Psoas muscle (tissue), 8 donors: ENCODE measurements around the gene TMEM123. TPM values are rescaled to one million over a fixed set of nuclear protein-coding genes. Genes with fewer than 3 reads are reported as not detected.

ENCODE experiments used
- ATAC-seq, 4 donors: fragments of 200-7000 bp; cut with Tn5 transposase; one replicate each; pipeline ENCODE4 v1.9.1; 2020; ENCODE audit warnings: moderate library complexity in 3 of 4, mild to moderate bottlenecking in 2 of 4
- DNase-seq, 2 donors: peaks; one replicate each; pipeline ENCODE4 v3.0.0-alpha.2; 2020
- H3K27ac ChIP-seq: fragments of 200-600 bp; one replicate; pipeline ENCODE4 v1.8.0; 2022
- H3K27me3 ChIP-seq, 3 donors: fragments of 200-600 bp in 1 of 3; one replicate each; pipeline versions ENCODE4 v1.6.1 to v1.8.0; 2013 to 2022; ENCODE audit warnings: low read length in 2 of 3, mild to moderate bottlenecking in 2 of 3, moderate library complexity in 1 of 3; ENCODE audit not compliant: insufficient read depth in 3 of 3
- H3K36me3 ChIP-seq, 2 donors: fragments of 200-600 bp in 1 of 2; one replicate each; pipeline versions ENCODE4 v1.6.1 to v1.8.0; 2013 to 2022; ENCODE audit warnings: low read depth in 1 of 2, mild to moderate bottlenecking in 1 of 2, moderate library complexity in 1 of 2; ENCODE audit not compliant: insufficient read depth in 1 of 2
- H3K4me1 ChIP-seq: fragments of 200-600 bp; one replicate; pipeline ENCODE4 v1.8.0; 2022
- H3K4me3 ChIP-seq: fragments of 200-600 bp; one replicate; pipeline ENCODE4 v1.8.0; 2022; ENCODE audit warnings: mild to moderate bottlenecking
- H3K9me3 ChIP-seq: fragments of 200-600 bp; one replicate; pipeline ENCODE4 v1.8.0; 2022
- CTCF ChIP-seq: fragments of 200-600 bp; IDR thresholded peaks from one replicate; pipeline ENCODE4 v1.8.0; 2022; ENCODE audit warnings: antibody characterized with exemption
- WGBS, 3 donors: extraction: QIAGEN DNeasy Blood & Tissue Kit; methylation state at CpG; one replicate each; pipeline versions ENCODE4 v1.1.6 to v1.1.7; 2013; 5-methylcytosine and 5-hydroxymethylcytosine counted together
- intact Hi-C, 2 donors: fragments of 100-400 bp; cut with DNase I; formaldehyde crosslinking; loops; one replicate each; pipeline versions ENCODE4 v1.11.0 to v1.14.2; 2022
- polyA plus RNA-seq, 3 donors: library from polyadenylated mRNA; stranded (reverse); fragments of 200-250 nt; gene quantifications; one replicate each; pipeline ENCODE4 v1.2.3, GENCODE V29; 2013
- total RNA-seq, 4 donors: library from RNA; stranded (reverse); fragmentation: NEBNext Ultra II Directional in 2 of 4; extraction: Animal tissue kit (Norgen Biotek cat#: 25700) in 2 of 4; gene quantifications; one replicate each; pipeline versions ENCODE4 v1.2.1 to v1.2.4, GENCODE V29; 2021 to 2023
- donor health status: healthy with polysubstance abuse.
- donor health status: DM: no; HTN: no; CAD: no; lungs with moderate emphysema.
- donor health status: Bipolar disorder and iron deficiency.
- donor health status: healthy.
- donor health status: DM: yes; HTN: yes; CAD: no.
- donor health status: DM: no; HTN: no; CAD: no.
- donor health status: DM: no; HTN: no; CAD: no.
- donor health status: DM: yes; HTN: yes; CAD: no.

The TMEM123 gene
- total and polyA plus RNA-seq, 7 donors: 10.8 to 42.6 (median 16.9) TPM

GRCh38 chr11:102497061-102497460 lies 44.5 kb upstream of the TMEM123 start:
- DNase-seq (no peak), ATAC-seq (no peak)
- Histone ChIP-seq H3K4me1 (no peaks in the 10 kb centered on the region), H3K27ac (no peak overlapping the region), H3K27me3 (peaks cover 0 to 6% (median 0%) of the 10 kb centered on the region in 3 donors), H3K4me3 (no peak overlapping the region), H3K36me3 (no peaks in the 10 kb centered on the region), H3K9me3 (no peaks in the 10 kb centered on the region)
- intact Hi-C loops: loop anchor here in 1 of 2 donors (5.0 to 10.0 kb wide), 2 partner anchors 105 to 152 kb away; partner anchors contain the start of gene BIRC2
- TF ChIP-seq CTCF: no peak
- WGBS, 3 donors: 73 to 94% (median 93%) methylated on average over 3 to 4 of the region's 4 CpGs

- Histone ChIP-seq H3K36me3 (no peaks in the 10 kb centered on the region), H3K4me3 (no peak overlapping the region), H3K27ac (no peak overlapping the region), H3K27me3 (peaks cover 0 to 6% (median 0%) of the 10 kb centered on the region in 3 donors), H3K4me1 (no peaks in the 10 kb centered on the region), H3K9me3 (no peaks in the 10 kb centered on the region)
- intact Hi-C loops: loop anchor here (1.0 to 10.0 kb wide), 5 partner anchors 103 to 207 kb away; partner anchors contain the start of gene BIRC2 (in 1 of the 2)
- ATAC-seq (peak; percentile 55 to 92 (median 74)), DNase-seq (no peak)
- peak; percentile 79 for TF ChIP-seq CTCF
- WGBS, 3 donors: 29 to 30% (median 29%) methylated on average over 12 of the region's 12 CpGs
These were observed 42.8 kb upstream of the TMEM123 start for GRCh38 chr11:102495161-102496042.

GRCh38 chr11:102494216-102494615 lies 41.7 kb upstream of the TMEM123 start:
- H3K4me3 ChIP-seq: no peak overlapping the region
- intact Hi-C loops: loop anchor here (2.0 to 10.0 kb wide), 3 partner anchors 149 to 205 kb away; partner anchors contain the start of gene BIRC2 (in 1 of the 2)

GRCh38 chr11:102493524-102493923 lies 41.0 kb upstream of the TMEM123 start:
- WGBS, 3 donors: 79 to 91% (median 84%) methylated on average over 5 of the region's 5 CpGs
- ATAC-seq (no peak), DNase-seq (no peak)
- peaks cover 0 to 6% (median 0%) of the 10 kb centered on the region in 3 donors for H3K27me3 ChIP-seq
- intact Hi-C loops: loop anchor here in 1 of 2 donors (10.0 kb wide), 1 partner anchor 149 kb away; the partner anchor contains the start of gene BIRC2
- no peaks in the 10 kb centered on the region for H3K36me3 ChIP-seq
- no peak for TF ChIP-seq CTCF
- no peaks in the 10 kb centered on the region for H3K9me3 ChIP-seq
- no peak overlapping the region for H3K4me3 ChIP-seq
- no peaks in the 10 kb centered on the region for H3K4me1 ChIP-seq
- H3K27ac ChIP-seq: no peak overlapping the region

More at GRCh38 chr11:102494216-102494615, 41.7 kb upstream of the TMEM123 start:
- Histone ChIP-seq H3K9me3 (no peaks in the 10 kb centered on the region), H3K36me3 (no peaks in the 10 kb centered on the region), H3K4me1 (no peaks in the 10 kb centered on the region), H3K27me3 (peaks cover 0 to 6% (median 0%) of the 10 kb centered on the region in 3 donors), H3K27ac (no peak overlapping the region)
- WGBS, 3 donors: 56 to 78% (median 69%) methylated on average over 6 of the region's 6 CpGs
- no peak for TF ChIP-seq CTCF
- DNase-seq: no peak
- no peak for ATAC-seq
